H1 (cell line): ENCODE data around the gene CCDC148. TPM values are rescaled to one million over a fixed set of nuclear protein-coding genes. Genes with fewer than 3 reads are reported as not detected.
A peak's percentile ranks its signal among the peaks of the same experiment; 100 is the strongest.

Source experiments
- ASH2L ChIP-seq: fragments of 200-600, 300-600 bp; sonication (generic); IDR thresholded peaks from one replicate; pipeline ENCODE4 v1.7.1; 2017; ENCODE audit warnings: low read length
- BRCA1 ChIP-seq: IDR thresholded peaks from 2 replicates; pipeline ENCODE4 v1.6.1; 2012; ENCODE audit warnings: low read depth, low read length, improper control_type of control experiment
- polyA plus RNA-seq, 7 experiments: library from polyadenylated mRNA; depleted of rRNA in 3 of 7; stranded (reverse) in 5 of 7; unstranded in 2 of 7; fragments of >200 nt in 5 of 7; fragments of 200-250 nt in 2 of 7; gene quantifications; 1 replicate in 5 of 7; 2 replicates in 1 of 7; 4 replicates in 1 of 7; pipeline versions ENCODE4 v1.2.1 to v1.2.3, GENCODE V29; 2011 to 2013; ENCODE audit warnings: missing spikeins in 2 of 7, mixed read lengths in 2 of 7
- total RNA-seq: library from RNA; stranded (reverse); fragmentation: NEBNext Ultra II Directional; extraction: Animal tissue kit (Norgen Biotek cat#: 25700); gene quantifications from 2 replicates; pipeline ENCODE4 v1.2.1, GENCODE V29; 2021
- TF ChIP-seq, protein P1 (sequence below): fragments of 300-600 bp; sonication (generic); IDR thresholded peaks from 2 replicates; pipeline ENCODE4 v1.7.1; 2012; ENCODE audit warnings: low read length, moderate library complexity, mild to moderate bottlenecking, inconsistent platforms; ENCODE audit not compliant: insufficient replicate concordance

The CCDC148 gene
- total and polyA plus RNA-seq, 2 of the 8 experiments (the other 6 are each of a cell fraction or from before 2014, with no cell fraction given), result 0.45 to 1.3 TPM

DNA sequence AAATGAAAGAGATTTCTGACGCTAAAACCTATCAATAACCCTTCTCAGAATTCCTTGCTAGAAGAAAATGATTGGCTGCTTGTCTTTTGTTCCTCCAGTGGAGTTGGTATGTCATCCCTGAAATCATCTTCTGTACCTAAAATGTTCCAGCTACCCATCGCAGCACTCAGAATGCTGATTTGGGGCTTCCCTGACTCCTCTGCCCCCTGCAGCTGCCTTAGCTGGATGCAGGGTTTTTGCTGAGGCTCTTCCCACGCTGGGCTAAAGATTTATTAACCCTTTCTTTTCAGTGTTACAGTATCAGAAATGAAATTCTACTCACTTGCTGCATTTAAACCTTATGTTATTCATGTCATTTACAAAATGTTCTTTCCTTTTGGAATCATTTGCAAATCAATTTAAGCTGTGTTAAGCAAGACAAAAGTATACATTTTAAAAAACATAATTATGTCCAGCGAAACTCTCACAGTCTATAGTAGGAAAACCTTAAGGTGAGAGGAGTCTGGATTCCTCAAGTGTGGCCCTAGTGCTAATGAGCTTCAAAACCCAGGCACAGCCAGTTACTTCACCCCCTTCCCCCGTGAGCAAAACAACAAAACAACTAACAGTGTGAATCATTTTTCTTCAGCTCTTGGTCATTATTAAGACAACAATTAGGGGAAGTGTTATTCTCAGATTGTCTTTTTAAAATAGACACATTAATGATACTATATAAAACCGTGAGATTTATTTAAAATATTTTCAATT is 33.0 kb upstream of the CCDC148 start (continued):
- TF ChIP-seq, protein P1, sequence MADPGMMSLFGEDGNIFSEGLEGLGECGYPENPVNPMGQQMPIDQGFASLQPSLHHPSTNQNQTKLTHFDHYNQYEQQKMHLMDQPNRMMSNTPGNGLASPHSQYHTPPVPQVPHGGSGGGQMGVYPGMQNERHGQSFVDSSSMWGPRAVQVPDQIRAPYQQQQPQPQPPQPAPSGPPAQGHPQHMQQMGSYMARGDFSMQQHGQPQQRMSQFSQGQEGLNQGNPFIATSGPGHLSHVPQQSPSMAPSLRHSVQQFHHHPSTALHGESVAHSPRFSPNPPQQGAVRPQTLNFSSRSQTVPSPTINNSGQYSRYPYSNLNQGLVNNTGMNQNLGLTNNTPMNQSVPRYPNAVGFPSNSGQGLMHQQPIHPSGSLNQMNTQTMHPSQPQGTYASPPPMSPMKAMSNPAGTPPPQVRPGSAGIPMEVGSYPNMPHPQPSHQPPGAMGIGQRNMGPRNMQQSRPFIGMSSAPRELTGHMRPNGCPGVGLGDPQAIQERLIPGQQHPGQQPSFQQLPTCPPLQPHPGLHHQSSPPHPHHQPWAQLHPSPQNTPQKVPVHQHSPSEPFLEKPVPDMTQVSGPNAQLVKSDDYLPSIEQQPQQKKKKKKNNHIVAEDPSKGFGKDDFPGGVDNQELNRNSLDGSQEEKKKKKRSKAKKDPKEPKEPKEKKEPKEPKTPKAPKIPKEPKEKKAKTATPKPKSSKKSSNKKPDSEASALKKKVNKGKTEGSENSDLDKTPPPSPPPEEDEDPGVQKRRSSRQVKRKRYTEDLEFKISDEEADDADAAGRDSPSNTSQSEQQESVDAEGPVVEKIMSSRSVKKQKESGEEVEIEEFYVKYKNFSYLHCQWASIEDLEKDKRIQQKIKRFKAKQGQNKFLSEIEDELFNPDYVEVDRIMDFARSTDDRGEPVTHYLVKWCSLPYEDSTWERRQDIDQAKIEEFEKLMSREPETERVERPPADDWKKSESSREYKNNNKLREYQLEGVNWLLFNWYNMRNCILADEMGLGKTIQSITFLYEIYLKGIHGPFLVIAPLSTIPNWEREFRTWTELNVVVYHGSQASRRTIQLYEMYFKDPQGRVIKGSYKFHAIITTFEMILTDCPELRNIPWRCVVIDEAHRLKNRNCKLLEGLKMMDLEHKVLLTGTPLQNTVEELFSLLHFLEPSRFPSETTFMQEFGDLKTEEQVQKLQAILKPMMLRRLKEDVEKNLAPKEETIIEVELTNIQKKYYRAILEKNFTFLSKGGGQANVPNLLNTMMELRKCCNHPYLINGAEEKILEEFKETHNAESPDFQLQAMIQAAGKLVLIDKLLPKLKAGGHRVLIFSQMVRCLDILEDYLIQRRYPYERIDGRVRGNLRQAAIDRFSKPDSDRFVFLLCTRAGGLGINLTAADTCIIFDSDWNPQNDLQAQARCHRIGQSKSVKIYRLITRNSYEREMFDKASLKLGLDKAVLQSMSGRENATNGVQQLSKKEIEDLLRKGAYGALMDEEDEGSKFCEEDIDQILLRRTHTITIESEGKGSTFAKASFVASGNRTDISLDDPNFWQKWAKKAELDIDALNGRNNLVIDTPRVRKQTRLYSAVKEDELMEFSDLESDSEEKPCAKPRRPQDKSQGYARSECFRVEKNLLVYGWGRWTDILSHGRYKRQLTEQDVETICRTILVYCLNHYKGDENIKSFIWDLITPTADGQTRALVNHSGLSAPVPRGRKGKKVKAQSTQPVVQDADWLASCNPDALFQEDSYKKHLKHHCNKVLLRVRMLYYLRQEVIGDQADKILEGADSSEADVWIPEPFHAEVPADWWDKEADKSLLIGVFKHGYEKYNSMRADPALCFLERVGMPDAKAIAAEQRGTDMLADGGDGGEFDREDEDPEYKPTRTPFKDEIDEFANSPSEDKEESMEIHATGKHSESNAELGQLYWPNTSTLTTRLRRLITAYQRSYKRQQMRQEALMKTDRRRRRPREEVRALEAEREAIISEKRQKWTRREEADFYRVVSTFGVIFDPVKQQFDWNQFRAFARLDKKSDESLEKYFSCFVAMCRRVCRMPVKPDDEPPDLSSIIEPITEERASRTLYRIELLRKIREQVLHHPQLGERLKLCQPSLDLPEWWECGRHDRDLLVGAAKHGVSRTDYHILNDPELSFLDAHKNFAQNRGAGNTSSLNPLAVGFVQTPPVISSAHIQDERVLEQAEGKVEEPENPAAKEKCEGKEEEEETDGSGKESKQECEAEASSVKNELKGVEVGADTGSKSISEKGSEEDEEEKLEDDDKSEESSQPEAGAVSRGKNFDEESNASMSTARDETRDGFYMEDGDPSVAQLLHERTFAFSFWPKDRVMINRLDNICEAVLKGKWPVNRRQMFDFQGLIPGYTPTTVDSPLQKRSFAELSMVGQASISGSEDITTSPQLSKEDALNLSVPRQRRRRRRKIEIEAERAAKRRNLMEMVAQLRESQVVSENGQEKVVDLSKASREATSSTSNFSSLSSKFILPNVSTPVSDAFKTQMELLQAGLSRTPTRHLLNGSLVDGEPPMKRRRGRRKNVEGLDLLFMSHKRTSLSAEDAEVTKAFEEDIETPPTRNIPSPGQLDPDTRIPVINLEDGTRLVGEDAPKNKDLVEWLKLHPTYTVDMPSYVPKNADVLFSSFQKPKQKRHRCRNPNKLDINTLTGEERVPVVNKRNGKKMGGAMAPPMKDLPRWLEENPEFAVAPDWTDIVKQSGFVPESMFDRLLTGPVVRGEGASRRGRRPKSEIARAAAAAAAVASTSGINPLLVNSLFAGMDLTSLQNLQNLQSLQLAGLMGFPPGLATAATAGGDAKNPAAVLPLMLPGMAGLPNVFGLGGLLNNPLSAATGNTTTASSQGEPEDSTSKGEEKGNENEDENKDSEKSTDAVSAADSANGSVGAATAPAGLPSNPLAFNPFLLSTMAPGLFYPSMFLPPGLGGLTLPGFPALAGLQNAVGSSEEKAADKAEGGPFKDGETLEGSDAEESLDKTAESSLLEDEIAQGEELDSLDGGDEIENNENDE, result peak; percentile 63
- TF ChIP-seq BRCA1 (no peak), ASH2L (peak; percentile 24)
